Stimulated activated CD8-positive, alpha-beta memory T cell treated with anti-CD3 and anti-CD28 coated beads, Interleukin-4, amount 100 ng/mL, for 1 hour (primary cell): ENCODE measurements around the gene FAM114A1.
"Not testable (repeated sequence)": the region's sequence is repeated elsewhere in the genome, so short reads cannot be mapped to it uniquely, and the experiment has no call there.

ENCODE experiments used
- DNase-seq, 2 donors: peaks; one replicate each; pipeline ENCODE4 v3.0.0-alpha.2; 2020; ENCODE audit warnings: low read depth in 2 of 2, low spot score in 1 of 2

The FAM114A1 gene

GRCh38 chr4:38930707-38931106 is 63.1 kb downstream of the FAM114A1 start:
- no peak for DNase-seq

- DNase-seq = no peak
Measured at GRCh38 chr4:38931125-38931524, 63.5 kb downstream of the FAM114A1 start.

- no peak for DNase-seq
Measured at GRCh38 chr4:38935391-38936073, 67.9 kb downstream of the FAM114A1 start.

DNA sequence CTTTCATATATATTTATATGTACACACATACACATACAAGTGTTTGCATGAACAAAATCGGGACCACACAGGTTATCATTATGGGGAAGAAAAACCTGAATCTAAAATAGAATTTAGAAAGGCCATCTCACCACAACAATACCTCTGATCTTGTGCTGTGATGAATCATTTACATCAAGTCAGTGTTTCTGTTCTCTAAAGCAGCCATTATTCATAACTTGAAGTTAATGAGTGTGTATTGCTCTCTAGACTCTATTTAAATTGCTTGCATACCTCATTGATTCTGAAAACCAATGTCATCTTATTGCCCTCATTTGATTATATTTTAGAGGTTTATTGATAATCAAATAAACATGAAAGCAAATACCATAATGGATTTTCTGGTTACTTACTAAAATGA is 71.6 kb downstream of the FAM114A1 start:
- no peak for DNase-seq

DNA sequence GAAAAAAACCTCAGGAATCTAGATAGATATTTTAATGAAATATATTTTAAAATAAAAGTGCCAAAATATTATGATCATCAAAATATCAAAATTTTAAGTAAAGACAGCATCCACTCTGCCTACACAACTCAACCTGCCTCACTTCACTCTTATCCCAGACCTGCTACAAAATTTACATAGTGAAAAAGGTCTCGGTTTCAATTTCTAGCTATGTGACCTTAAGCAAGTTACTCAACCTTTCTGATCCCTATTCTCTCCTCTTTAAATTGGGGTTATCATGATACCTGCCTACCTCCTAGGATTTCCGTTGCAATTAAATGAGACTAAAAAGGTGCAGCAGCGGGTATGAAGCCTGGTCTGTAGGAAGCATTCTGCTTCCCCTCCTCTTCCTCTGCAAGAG is 72.9 kb downstream of the FAM114A1 start:
- DNase-seq = no peak

GRCh38 chr4:38941906-38942305 is 74.3 kb downstream of the FAM114A1 start:
- not testable (repeated sequence) for DNase-seq

DNA sequence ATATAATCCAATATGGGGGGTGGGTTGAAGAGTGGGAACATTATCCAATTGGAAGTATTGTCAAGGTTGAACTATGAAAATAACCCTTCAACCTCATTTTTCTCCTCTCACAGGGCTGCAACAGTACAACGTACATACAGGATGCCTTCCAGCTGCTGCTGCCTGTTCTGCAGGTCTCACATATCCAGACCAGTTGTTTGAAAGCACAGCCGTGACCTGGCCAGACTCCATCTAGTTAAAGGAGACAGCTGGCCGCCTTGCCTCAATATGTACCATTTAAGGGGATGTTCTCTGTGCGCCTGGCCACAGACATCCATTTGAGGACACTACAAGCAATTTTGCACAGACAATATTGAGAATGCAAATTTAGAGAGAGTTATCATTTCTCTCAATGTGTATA is 75.7 kb downstream of the FAM114A1 start:
- no peak for DNase-seq

GRCh38 chr4:38944440-38944839 is 76.8 kb downstream of the FAM114A1 start:
- no peak for DNase-seq

DNA sequence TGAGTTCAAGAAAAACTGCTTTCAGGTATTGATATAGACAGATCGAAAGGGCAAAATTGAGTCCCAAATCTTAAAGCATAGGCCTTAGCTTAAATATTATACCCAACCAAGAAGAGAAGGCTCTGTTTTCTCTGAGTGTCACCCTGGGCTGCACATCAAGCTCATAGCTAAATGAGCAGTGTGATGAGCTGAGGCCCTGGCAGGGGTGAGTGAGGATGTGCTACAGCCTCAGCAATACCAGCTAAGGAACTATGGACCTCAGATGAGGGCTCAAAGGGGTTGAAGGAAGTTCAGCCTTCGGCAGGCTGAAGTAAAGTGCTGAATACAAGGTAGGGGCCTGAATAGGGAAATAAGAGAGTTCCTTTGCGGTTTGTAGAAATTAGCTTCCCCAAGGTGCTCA is 79.3 kb downstream of the FAM114A1 start:
- DNase-seq = no peak

DNA sequence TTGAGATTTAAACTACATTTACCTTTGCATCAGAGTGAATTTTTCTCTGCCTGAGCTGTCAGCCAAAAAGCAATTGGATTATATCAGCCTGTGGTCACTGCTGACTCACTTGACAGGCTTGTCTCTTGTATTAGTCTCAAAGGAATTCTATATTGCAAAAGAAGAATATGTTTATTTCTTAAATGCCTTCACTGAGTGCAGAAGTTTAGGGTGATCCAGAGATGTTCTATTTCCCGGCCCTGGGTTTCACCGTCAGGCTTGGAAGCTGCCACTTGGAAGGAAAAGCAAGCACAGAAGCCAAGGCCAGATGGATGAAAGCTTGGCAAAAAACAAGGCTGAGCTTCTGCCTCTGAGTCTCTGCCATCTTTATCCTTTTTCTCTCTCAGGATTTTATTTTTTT is 80.9 kb downstream of the FAM114A1 start:
- no peak for DNase-seq

GRCh38 chr4:38949411-38950051 is 81.9 kb downstream of the FAM114A1 start:
- no peak for DNase-seq

GRCh38 chr4:38950159-38950558 is 82.6 kb downstream of the FAM114A1 start:
- DNase-seq = no peak

- DNase-seq = no peak
Measured at GRCh38 chr4:38950734-38951133, 83.1 kb downstream of the FAM114A1 start.

DNA sequence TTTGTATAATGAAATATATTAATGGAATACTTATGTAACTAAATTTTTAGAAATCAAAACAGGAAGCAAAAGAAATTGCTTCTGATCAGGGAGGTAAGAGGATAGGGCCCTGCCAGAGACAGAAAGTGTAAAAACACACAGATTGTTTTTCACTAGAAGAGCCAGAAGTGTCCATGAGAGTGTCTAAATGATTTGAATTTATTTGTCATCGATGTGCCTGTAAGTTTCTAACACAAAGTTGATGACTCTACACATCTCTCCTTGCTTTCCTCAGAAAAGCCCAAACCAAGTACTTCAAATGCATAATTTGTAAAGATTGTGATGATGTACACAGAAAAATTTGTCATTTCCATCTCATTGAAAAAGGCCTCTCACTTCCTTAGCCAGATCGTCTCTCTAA is 84.0 kb downstream of the FAM114A1 start:
- DNase-seq = no peak

DNA sequence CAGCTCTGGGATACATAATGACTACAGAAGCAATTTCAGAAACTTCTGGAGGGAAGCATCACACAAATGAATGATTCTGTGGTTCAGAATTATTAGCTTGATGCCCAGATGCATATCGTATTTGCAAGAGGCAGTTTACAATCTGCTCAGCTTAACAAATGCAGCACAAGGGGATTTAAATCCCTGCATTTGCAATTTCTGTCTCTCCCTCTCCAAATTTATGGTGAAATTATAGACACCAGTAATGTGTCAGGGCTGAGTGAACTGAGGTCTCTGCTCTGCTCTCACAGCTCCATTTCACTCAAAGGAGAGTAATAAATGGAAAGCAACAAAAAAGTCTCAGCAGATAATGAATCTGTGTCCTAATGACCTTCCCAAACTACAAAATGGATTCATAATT is 84.4 kb downstream of the FAM114A1 start:
- DNase-seq = no peak

GRCh38 chr4:38954727-38955126 is 87.1 kb downstream of the FAM114A1 start:
- DNase-seq = no peak

GRCh38 chr4:38955957-38956356 is 88.4 kb downstream of the FAM114A1 start:
- no peak for DNase-seq

GRCh38 chr4:38957261-38957815 is 89.7 kb downstream of the FAM114A1 start:
- no peak for DNase-seq

GRCh38 chr4:38957893-38958292 is 90.3 kb downstream of the FAM114A1 start:
- no peak for DNase-seq

DNA sequence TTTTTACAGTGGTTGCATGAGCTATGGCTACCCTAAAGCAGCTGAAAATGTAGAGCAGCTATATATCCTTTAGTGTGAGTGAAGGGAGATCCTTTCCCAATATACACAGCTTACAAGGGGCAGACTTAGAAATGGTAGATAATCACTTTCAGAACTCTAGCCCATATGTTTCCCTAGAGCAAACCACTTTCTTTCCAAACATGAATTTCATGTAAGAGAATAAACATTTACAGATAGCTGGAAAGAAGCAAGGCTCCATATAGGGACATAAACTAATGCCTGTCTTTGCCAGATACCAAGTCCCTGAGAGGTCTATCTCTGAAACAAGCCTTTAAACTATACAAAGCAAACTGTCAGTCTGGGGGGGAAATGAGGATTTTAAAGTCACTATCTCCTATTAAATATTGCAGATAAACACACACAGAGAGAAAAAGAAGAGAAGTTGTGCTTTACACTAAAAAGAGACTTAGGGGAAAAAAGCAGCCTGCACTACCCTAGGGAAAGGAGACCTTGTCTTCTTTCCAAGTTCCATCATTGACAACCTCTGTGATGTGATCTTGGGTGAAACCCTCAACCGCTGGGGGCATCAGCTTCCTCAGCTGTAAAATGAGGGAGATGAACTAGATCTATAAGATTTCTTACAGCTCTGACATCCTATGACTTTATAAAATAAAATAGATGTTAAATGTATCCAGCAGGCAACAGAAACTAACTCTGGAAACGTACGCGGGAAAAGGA is 91.0 kb downstream of the FAM114A1 start:
- no peak for DNase-seq

GRCh38 chr4:38959248-38959647 is 91.6 kb downstream of the FAM114A1 start:
- not testable (repeated sequence) for DNase-seq
